H1 (cell line): ENCODE data around the gene VPS41. TPM values are rescaled to one million over a fixed set of nuclear protein-coding genes. Genes with fewer than 3 reads are reported as not detected.

ENCODE experiments used
- CTCF ChIA-PET: fragments of 300-600 bp; sonication (Branson Sonifier 250); formaldehyde crosslinking; loops from one replicate; lab custom pipeline; 2021; ENCODE audit not compliant: partially characterized antibody; lab: Charles Lee
- POLR2A ChIA-PET: fragments of 300-600 bp; sonication (Branson Sonifier 250); formaldehyde crosslinking; loops from one replicate; lab custom pipeline; 2021; ENCODE audit warnings: inconsistent platforms; ENCODE audit not compliant: partially characterized antibody; lab: Charles Lee
- DNase-seq, 2 experiments: peaks; one replicate each; pipeline versions ENCODE4 v3.0.0 to v3.0.0-alpha.2; 2010 to 2022; ENCODE audit warnings: low spot score in 2 of 2, low read depth in 1 of 2, mixed read lengths in 1 of 2
- FAIRE-seq: peaks from 2 replicates; lab custom pipeline; 2011; peaks lifted over from hg19 to GRCh38; lab: Jason Lieb, UNC
- H2AFZ ChIP-seq: 2 replicates; pipeline ENCODE4 v1.8.1; 2012; ENCODE audit warnings: low read length, inconsistent platforms
- H2AK5ac ChIP-seq: 2 replicates; pipeline ENCODE4 v1.6.1; 2013; ENCODE audit warnings: low read depth, low read length
- H2BK120ac ChIP-seq: replicated peaks from 2 replicates; pipeline ENCODE3; 2013; ENCODE audit warnings: low read depth, low read length, inconsistent platforms
- H2BK12ac ChIP-seq: 2 replicates; pipeline ENCODE4 v1.6.1; 2013; ENCODE audit warnings: low read depth, low read length
- H2BK15ac ChIP-seq: 2 replicates; pipeline ENCODE4 v1.6.1; 2013; ENCODE audit warnings: low read length
- H2BK20ac ChIP-seq: 2 replicates; pipeline ENCODE4 v1.6.1; 2013; ENCODE audit warnings: low read length
- H2BK5ac ChIP-seq: 2 replicates; pipeline ENCODE4 v1.6.1; 2013; ENCODE audit warnings: low read depth, low read length
- H3K14ac ChIP-seq: 2 replicates; pipeline ENCODE4 v1.6.1; 2013; ENCODE audit warnings: inconsistent platforms; ENCODE audit not compliant: insufficient read length
- H3K18ac ChIP-seq: 2 replicates; pipeline ENCODE4 v1.6.1; 2013; ENCODE audit warnings: low read length; ENCODE audit errors: extremely low read depth
- H3K23ac ChIP-seq: 2 replicates; pipeline ENCODE4 v1.6.1; 2013; ENCODE audit warnings: inconsistent platforms; ENCODE audit not compliant: insufficient read length
- H3K23me2 ChIP-seq: 2 replicates; pipeline ENCODE4 v1.6.1; 2013; ENCODE audit warnings: low read depth, low read length
- H3K27ac ChIP-seq: 2 replicates; pipeline ENCODE4 v1.6.1; 2011; ENCODE audit warnings: low read depth, low read length, inconsistent platforms
- H3K27me3 ChIP-seq, 4 experiments: replicated peaks in 1 of 4; 1 replicate in 1 of 4; 2 replicates in 3 of 4; pipeline versions ENCODE4 v1.6.1 to v1.8.1; 2011 to 2013; ENCODE audit warnings: low read length in 3 of 4, mild to moderate bottlenecking in 3 of 4, inconsistent platforms in 2 of 4, mixed read lengths in 2 of 4, moderate library complexity in 1 of 4; ENCODE audit not compliant: control insufficient read depth in 3 of 4, insufficient read depth in 3 of 4; ENCODE audit errors: extremely low read depth in 1 of 4
- H3K36me3 ChIP-seq, 4 experiments: 2 replicates each; pipeline versions ENCODE4 v1.6.1 to v1.8.1; 2011 to 2013; ENCODE audit warnings: mild to moderate bottlenecking in 4 of 4, low read length in 3 of 4, moderate library complexity in 2 of 4, control low read depth in 1 of 4, inconsistent platforms in 1 of 4; ENCODE audit not compliant: insufficient read depth in 4 of 4, control insufficient read depth in 2 of 4
- H3K4ac ChIP-seq: replicated peaks from 2 replicates; pipeline ENCODE3; 2013; ENCODE audit warnings: low read length, low read depth, mixed read lengths, inconsistent platforms; ENCODE audit not compliant: insufficient read length
- H3K4me1 ChIP-seq, 4 experiments: replicated peaks in 1 of 4; 1 replicate in 1 of 4; 2 replicates in 3 of 4; pipeline versions ENCODE4 v1.6.1 to v1.8.1; 2011 to 2013; ENCODE audit warnings: low read length in 3 of 4, inconsistent platforms in 2 of 4, mixed read lengths in 1 of 4; ENCODE audit not compliant: insufficient read depth in 4 of 4, control insufficient read depth in 3 of 4
- H3K4me2 ChIP-seq, 2 experiments: 2 replicates each; pipeline versions ENCODE4 v1.6.1 to v1.8.1; 2011 to 2013; ENCODE audit warnings: low read depth in 2 of 2, low read length in 2 of 2, control low read depth in 1 of 2, inconsistent platforms in 1 of 2, mild to moderate bottlenecking in 1 of 2; ENCODE audit not compliant: insufficient read depth in 1 of 2
- H3K4me3 ChIP-seq, 4 experiments: fragments of 200-600, 300-600 bp in 1 of 4; sonication (generic), shearing (Covaris generic), sonication (Bioruptor Twin) in 1 of 4; 2 replicates each; pipeline versions ENCODE4 v1.5.1 to v1.8.1; 2011 to 2016; ENCODE audit warnings: low read length in 4 of 4, low read depth in 3 of 4, control low read depth in 2 of 4, inconsistent platforms in 2 of 4, mild to moderate bottlenecking in 2 of 4, mixed read lengths in 1 of 4, moderate library complexity in 1 of 4; ENCODE audit not compliant: insufficient read depth in 2 of 4; ENCODE audit errors: extremely low read depth in 1 of 4
- H3K56ac ChIP-seq: replicated peaks from 2 replicates; pipeline ENCODE3; 2013; ENCODE audit warnings: low read depth, mild to moderate bottlenecking, mixed read lengths, low read length, inconsistent platforms; ENCODE audit not compliant: insufficient read length
- H3K79me1 ChIP-seq: 2 replicates; pipeline ENCODE4 v1.6.1; 2013; ENCODE audit warnings: low read depth, low read length, control low read depth
- H3K79me2 ChIP-seq, 2 experiments: 2 replicates each; pipeline versions ENCODE4 v1.6.1 to v1.8.1; 2012 to 2013; ENCODE audit warnings: low read length in 2 of 2, mild to moderate bottlenecking in 2 of 2, inconsistent platforms in 1 of 2; ENCODE audit not compliant: insufficient read depth in 2 of 2, control insufficient read depth in 1 of 2
- H3K9ac ChIP-seq, 4 experiments: replicated peaks in 1 of 4; 1 replicate in 1 of 4; 2 replicates in 3 of 4; pipeline versions ENCODE4 v1.6.1 to v1.8.1; 2011 to 2013; ENCODE audit warnings: low read depth in 3 of 4, low read length in 3 of 4, control low read depth in 2 of 4, mild to moderate bottlenecking in 2 of 4, moderate library complexity in 2 of 4, inconsistent platforms in 1 of 4; ENCODE audit errors: extremely low read depth in 1 of 4
- H3K9me3 ChIP-seq, 2 experiments: 2 replicates each; pipeline versions ENCODE4 v1.6.1 to v1.8.1; 2012 to 2013; ENCODE audit warnings: mild to moderate bottlenecking in 2 of 2, moderate library complexity in 2 of 2, control low read depth in 1 of 2, inconsistent platforms in 1 of 2, low read depth in 1 of 2, low read length in 1 of 2, mixed read lengths in 1 of 2; ENCODE audit not compliant: insufficient read depth in 2 of 2
- H4K20me1 ChIP-seq, 2 experiments: replicated peaks in 1 of 2; 2 replicates each; pipeline versions ENCODE3 to v1.8.1; 2011 to 2013; ENCODE audit warnings: inconsistent platforms in 2 of 2, low read length in 2 of 2, mild to moderate bottlenecking in 1 of 2; ENCODE audit not compliant: insufficient read depth in 2 of 2, control insufficient read depth in 1 of 2
- H4K5ac ChIP-seq: 2 replicates; pipeline ENCODE4 v1.6.1; 2013; ENCODE audit warnings: low read length, low read depth, mixed read lengths, inconsistent platforms; ENCODE audit not compliant: insufficient read length
- H4K8ac ChIP-seq: 2 replicates; pipeline ENCODE4 v1.8.0; 2013; ENCODE audit warnings: mild to moderate bottlenecking, moderate library complexity, low read length, inconsistent platforms; ENCODE audit not compliant: insufficient read depth; ENCODE audit errors: extremely low read depth
- H4K91ac ChIP-seq: replicated peaks from 2 replicates; pipeline ENCODE3; 2013; ENCODE audit warnings: low read length, mixed read lengths, inconsistent platforms; ENCODE audit not compliant: insufficient read length
- CBX8 ChIP-seq: fragments of 300-800, 300-1000 bp; sonication (generic); IDR thresholded peaks from 2 replicates; pipeline ENCODE4 v1.7.1; 2016; ENCODE audit warnings: low read depth, low read length, borderline replicate concordance
- FOSL1 ChIP-seq: IDR thresholded peaks from 2 replicates; pipeline ENCODE4 v1.6.1; 2011; ENCODE audit warnings: mild to moderate bottlenecking, low read depth, low read length, moderate library complexity; ENCODE audit not compliant: insufficient read depth
- TEAD4 ChIP-seq: IDR thresholded peaks from 2 replicates; pipeline ENCODE4 v1.6.1; 2012; ENCODE audit warnings: low read depth, low read length, inconsistent platforms, mixed read lengths
- WGBS, 2 experiments: shearing (Covaris generic) in 1 of 2; methylation state at CpG; one replicate each; pipeline versions ENCODE4 v1.1.6 to v1.1.7; 2013 to 2015; ENCODE audit warnings: low lambda C conversion rate in 2 of 2, mixed read lengths in 2 of 2, inconsistent platforms in 1 of 2, low coverage in 1 of 2, missing lambda C conversion rate in 1 of 2; ENCODE audit not compliant: insufficient replicate concordance in 2 of 2, insufficient coverage in 1 of 2, insufficient read length in 1 of 2; ENCODE audit errors: extremely low coverage in 1 of 2, missing lambda C conversion rate in 1 of 2; 5-methylcytosine and 5-hydroxymethylcytosine counted together
- polyA plus RNA-seq, 7 experiments: library from polyadenylated mRNA; depleted of rRNA in 3 of 7; stranded (reverse) in 5 of 7; unstranded in 2 of 7; fragments of >200 nt in 5 of 7; fragments of 200-250 nt in 2 of 7; gene quantifications; 1 replicate in 5 of 7; 2 replicates in 1 of 7; 4 replicates in 1 of 7; pipeline versions ENCODE4 v1.2.1 to v1.2.3, GENCODE V29; 2011 to 2013; ENCODE audit warnings: missing spikeins in 2 of 7, mixed read lengths in 2 of 7
- total RNA-seq: library from RNA; stranded (reverse); fragmentation: NEBNext Ultra II Directional; extraction: Animal tissue kit (Norgen Biotek cat#: 25700); gene quantifications from 2 replicates; pipeline ENCODE4 v1.2.1, GENCODE V29; 2021

Gene VPS41
- total and polyA plus RNA-seq, 2 of the 8 experiments (the other 6 are each of a cell fraction or from before 2014, with no cell fraction given), result 10.7 to 63.3 TPM

DNA sequence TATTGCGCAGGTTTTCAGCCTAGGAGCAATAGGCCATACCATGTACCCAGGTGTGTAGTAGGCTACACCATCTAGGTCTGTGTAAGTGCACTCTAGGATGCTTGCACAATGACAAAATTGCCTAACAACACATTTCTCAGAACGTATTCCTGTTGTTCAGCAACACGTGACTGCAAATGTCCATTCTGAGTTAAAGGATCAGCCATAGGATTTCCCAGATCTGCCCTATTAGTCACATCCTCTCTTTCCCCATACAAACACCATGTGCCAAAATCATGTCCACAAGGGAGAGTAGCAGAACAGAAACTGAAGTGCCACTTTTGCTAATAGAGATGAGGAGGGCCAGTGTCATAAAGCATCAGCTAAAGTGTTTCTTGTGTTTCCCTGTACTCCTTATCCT lies 235.2 kb downstream of the VPS41 start:
- CTCF ChIA-PET, result interaction anchor here (0.9 to 1.3 kb wide), 2 partner anchors 220 to 275 kb away, joined by 4 read pairs; no protein-coding TSS in a partner anchor
- Histone ChIP-seq H4K8ac (no peak overlapping the region), H3K27me3 (no peaks in the 10 kb centered on the region), H3K9me3 (no peaks in the 10 kb centered on the region), H2BK5ac (no peak overlapping the region), H2BK15ac (no peak overlapping the region), H3K79me1 (no peaks in the 10 kb centered on the region), H3K4me1 (no peaks in the 10 kb centered on the region), H3K4me2 (no peak overlapping the region), H3K4me3 (no peak overlapping the region), H3K56ac (no peak overlapping the region)
- POLR2A ChIA-PET, result no interaction called here
- TF ChIP-seq CBX8 (no peak), TEAD4 (no peak), FOSL1 (no peak)
- TF ChIP-seq, all 59 proteins: peak for 0
- Histone ChIP-seq H3K18ac (no peak overlapping the region), H2BK20ac (no peak overlapping the region), H4K5ac (no peak overlapping the region), H3K23ac (no peak overlapping the region), H2AFZ (no peak overlapping the region), H3K79me2 (no peaks in the 10 kb centered on the region), H2BK120ac (no peak overlapping the region), H3K14ac (no peak overlapping the region), H3K23me2 (no peaks in the 10 kb centered on the region), H4K91ac (no peak overlapping the region), H2BK12ac (no peak overlapping the region), H3K27ac (no peak overlapping the region), H3K9ac (no peak overlapping the region), H4K20me1 (no peaks in the 10 kb centered on the region), H2AK5ac (no peak overlapping the region), H3K36me3 (no peaks in the 10 kb centered on the region), H3K4ac (no peak overlapping the region)
- DNase-seq (no peak), FAIRE-seq (no peak)
- WGBS, 2 experiments, result 93% methylated on average over 3 of the region's 3 CpGs; no CpG with 5 or more reads in 1 of the 2 experiments

Other genes with a start within 250 kb of the VPS41 start
- gene POU6F2, start 68.7 kb upstream of the VPS41 start, total RNA-seq, result 1.6 and 2.0 TPM in 2 replicates
- 1.1 and 2.5 TPM in 2 replicates for gene POU6F2, start 68.7 kb upstream of the VPS41 start, polyA plus RNA-seq (2011; rRNA removed)